ENCODE data around the gene TAS2R38.

- no peak for TF ChIP-seq CTCF (IDR thresholded peaks at IDR 0.05; ENCODE audit: insufficient read depth, low read length)
- no peak for TF ChIP-seq POLR2AphosphoS5 (IDR thresholded peaks at IDR 0.05; ENCODE audit: low read depth)
- no peak for TF ChIP-seq GABPA (IDR thresholded peaks at IDR 0.05; ENCODE audit: low read depth)
- TF ChIP-seq REST (IDR thresholded peaks at IDR 0.05; ENCODE audit: insufficient replicate concordance, low read depth): no peak
- no peak for TF ChIP-seq SPI1 (IDR thresholded peaks at IDR 0.05; ENCODE audit: borderline replicate concordance, low read depth)
Observed at GRCh38 chr7:141986923-141987322, 13.3 kb upstream of the TAS2R38 start.
